DMS79 (cell line): Measurements from ENCODE around the gene VAV2.
"Not testable (repeated sequence)": the region's sequence is repeated elsewhere in the genome, so short reads cannot be mapped to it uniquely, and the experiment has no call there.

Source experiments
- DNase-seq: peaks from one replicate; lab custom pipeline; 2025; lab: John Stamatoyannopoulos, UW

VAV2 gene

DNA sequence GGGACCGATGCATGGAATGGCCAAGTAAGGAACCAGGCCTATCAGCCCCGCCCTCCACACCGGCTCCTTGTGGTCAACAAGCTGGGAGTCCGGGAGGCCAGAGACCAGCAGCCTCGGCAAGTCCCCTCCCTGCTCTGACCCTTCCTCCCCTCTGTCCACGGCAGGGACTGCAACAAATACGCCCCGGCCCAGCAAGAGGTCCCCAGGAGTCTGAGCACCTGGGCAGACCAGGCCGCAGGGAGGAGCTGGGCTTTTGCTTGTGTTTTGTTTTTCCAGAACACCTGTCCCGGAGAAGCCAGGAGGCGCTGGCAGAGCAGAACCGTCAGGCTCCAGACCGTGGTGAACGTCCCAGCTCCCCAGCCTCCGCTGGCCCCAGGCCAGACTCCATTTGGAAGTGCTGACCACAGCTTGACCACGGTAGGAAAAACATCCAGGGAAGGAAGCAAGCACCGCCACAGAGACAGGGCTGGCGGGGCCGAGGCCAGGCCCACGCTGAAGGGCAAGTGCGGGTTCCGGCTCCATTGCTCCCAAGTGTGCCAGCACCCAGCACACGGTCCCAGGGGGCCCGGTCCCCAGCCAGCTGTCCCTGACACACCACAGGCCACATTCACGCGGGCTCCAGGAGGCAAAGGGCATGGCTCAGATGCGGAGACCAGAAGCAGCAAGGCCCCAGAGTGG, 56.7 kb downstream of the VAV2 start:
- peak; percentile 20 for DNase-seq

DNA sequence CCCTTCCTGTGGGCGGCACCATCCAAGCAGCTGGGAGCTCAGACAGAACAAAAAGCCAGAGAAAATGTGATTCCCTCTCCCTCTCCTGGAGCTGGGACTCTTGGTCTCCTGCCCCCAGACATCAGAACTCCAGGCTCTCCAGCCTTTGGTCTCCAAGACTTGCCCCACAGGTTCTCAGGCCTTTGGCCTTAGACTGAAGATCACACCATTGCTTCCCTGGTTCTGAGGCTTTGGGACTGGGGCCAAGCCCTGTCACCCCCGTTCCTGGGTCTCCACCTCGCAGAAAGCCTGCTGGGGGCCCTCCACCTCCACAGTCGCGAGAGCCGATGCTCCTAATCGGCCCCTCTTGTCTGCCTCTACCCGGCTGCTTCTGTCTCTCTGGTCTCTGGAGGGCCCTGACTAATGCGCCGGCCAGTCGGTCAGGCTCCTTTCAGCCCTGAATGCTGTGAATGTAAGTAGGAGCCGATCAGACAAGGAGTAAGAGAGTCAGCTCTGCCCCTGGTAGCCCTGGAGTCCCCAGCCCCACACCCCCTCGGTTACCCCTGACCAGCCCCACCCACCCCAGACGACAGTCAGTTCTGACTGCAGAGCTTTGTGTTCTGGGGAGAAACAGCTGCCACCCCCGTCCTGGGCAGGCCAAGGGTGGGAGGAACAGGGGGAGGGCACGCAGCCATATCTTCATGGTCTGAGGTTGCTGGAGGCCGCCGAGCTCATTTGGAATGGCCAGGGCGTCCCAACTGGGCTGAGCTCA, 57.5 kb downstream of the VAV2 start:
- DNase-seq = no peak

DNA sequence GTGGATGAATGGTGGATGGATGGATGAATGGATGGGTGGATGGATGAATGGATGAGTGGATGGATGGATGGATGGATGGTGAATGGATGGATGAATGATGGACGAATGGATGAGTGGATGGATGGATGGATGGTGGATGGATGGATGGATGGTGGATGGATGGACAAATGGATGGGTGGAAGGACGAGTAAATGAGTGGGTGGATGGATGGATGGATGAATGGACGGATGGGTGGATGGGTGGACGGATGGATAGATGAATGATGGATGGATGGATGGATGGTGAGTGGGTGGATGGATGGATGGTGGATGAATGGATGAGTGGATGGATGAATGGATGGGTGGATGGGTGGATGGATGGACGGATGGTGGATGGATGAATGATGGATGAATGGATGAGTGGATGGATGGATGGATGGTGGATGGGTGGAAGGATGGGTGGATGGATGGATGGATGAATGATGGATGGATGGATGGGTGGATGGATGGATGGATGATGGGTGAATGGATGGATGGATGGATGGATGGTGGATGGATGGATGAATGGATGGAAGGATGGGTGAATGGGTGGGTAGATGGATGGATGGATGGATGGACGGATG, 58.6 kb downstream of the VAV2 start:
- no peak for DNase-seq

DNA sequence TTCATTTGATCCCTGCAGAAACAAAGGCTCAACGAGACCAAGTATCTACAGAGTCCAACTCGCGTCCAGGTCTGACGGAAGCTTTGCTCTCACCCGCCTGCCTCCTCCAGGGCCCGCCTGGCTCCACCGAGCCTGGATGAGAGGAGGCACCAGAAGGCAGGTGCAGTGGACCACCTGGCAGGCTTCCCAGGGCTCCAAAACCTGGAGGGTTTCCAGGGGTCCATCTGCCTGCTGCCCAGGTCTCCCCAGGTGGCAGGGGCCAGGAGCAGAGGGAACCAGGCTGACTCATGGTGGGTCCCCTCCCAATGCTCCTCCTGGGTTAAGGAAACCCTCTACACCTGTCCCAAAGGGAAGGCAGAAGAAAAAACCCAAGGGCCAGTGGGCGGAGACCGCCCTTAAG, 59.5 kb downstream of the VAV2 start:
- peak; percentile 61 for DNase-seq

- DNase-seq = no peak
These were observed 59.9 kb downstream of the VAV2 start for GRCh38 chr9:133932181-133932580.

DNA sequence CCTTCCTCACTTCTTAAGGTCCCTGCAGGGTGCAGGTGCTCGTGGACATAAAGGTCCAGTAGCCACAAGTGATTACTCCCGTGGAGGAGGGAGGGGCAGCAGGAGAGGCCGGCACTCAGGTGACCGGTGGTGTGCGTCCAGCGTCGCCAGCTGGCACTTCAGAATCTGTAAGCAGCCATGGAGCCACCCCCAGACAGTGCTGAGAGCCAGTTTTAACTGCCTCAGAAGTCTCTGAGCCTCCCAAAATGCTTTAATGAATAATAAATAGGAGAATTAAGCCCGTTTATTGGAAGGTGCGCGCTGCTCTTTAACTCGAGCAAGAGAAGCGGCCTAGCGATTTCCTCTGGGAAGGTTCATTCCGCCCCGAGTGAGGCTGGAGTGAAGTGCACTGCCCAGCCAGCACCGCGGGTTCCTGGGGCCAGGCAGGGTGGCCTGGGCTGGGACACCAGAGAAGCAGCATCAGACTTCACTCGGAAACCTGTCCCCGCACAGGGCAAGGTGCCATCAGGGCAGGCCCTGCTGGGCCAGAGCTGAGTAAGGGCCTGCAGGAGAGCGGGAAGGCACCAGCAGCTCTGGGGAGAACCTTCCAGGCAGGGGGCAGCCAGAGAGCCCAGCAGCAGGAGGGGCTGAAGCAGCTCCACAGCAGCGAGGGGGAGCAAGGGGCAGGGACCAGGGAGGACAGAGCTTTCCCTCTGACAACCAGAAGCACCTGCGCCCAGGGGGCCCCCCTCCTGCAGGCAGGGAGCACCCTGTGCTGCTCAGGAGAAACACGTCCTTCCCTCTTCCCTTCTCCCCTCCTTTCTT, 61.2 kb downstream of the VAV2 start:
- peak; percentile 71 for DNase-seq

- no peak for DNase-seq
These were observed 62.0 kb downstream of the VAV2 start for GRCh38 chr9:133930046-133930681.

GRCh38 chr9:133929599-133929998, 62.5 kb downstream of the VAV2 start:
- no peak for DNase-seq

DNA sequence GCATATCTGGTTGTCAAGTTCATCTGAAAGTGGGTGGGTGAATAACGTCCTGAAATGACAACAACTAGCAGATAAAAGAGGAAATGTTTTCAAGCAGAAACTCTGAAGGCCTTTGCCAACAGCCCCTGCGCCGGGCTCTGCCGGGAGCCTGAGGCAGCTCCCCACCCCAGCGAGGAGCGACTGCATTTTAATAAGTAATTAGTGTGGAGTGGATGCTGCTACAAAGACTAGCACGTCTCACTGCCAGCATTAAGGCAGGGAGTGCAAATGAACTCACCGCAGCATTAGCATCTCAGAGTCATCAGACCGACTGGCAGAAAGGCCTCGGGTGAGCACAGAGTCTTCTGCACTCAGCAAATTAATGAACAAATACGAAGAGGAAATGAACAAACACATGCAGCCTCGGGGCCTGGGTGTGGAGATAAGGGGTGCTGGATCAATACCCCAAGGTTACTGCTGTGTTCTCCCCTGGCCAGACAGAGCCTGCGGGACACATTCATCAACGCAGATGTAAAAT, 63.8 kb downstream of the VAV2 start:
- no peak for DNase-seq

DNA sequence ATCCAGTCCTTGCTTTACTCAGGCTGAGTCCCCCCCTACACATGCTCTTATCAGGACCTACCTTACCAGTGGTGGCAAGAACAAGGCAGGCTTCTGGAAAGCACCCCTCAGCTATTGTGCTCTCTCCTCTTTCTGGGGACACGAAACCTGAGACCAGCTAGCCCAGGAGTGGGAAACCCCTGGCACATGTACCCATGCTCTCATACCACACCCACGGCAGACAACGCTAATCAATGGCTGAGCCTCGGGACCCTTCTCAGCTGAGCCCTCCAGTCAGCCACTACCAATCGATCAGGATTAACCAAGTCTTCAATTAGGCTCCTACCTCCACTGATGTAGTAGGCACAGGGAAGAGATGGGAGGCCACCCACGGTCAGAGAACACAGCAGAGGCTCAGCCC, 65.1 kb downstream of the VAV2 start:
- DNase-seq = no peak

- no peak for DNase-seq
These were observed 65.8 kb downstream of the VAV2 start for GRCh38 chr9:133926165-133926856.

DNA sequence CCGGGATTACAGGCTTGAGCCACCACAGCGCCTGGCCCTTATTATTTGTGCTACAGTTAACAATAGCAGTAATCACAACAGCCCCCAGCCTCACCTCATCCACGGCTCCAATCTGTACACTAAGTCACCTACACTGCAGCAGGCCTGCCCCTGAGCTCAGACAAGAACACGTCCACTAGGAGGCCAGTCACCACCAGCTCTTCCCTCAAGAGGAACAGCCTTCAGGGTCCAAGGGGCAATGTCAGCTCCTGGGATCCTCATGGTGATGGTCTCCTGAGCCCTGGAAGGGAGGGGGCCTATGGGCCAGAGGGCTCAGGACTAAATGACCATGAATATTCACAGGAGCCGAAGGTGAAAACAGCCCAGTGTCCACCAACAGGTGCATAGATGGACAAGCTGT, 67.7 kb downstream of the VAV2 start:
- no peak for DNase-seq

DNA sequence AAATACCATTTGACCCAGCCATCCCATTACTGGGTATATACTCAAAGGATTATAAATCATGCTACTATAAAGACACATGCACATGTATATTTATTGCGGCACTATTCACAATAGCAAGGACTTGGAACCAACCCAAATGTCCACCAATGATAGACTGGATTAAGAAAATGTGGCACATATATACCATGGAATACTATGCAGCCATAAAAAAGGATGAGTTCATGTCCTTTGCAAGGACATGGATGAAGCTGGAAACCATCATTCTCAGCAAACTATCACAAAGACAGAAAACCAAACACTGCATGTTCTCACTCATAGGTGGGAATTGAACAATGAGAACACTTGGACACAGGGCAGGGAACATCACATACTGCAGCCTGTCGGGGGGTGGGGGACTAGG, 68.5 kb downstream of the VAV2 start:
- DNase-seq = not testable (repeated sequence)

DNA sequence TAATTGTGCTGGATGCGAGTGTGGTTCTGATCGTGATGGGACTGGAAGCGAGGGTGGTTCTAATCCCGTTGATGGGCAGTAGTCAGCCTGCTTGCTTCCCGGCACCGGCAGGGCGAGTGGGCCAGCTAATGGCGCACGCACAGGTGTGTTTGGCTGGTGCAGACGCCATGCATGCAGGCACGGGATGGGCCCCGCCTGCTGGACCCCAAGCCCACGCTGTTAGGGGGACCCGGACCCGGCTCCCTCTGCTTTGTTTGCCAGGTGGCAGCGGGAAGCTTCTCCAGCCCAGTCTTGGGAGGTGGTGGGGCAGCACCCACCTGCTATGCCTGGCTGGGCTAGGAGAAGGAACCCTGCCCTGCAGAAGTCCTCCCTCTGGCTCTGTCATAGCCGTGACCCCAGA, 70.3 kb downstream of the VAV2 start:
- DNase-seq = no peak

GRCh38 chr9:133920471-133920870, 71.7 kb downstream of the VAV2 start:
- DNase-seq = no peak

DNA sequence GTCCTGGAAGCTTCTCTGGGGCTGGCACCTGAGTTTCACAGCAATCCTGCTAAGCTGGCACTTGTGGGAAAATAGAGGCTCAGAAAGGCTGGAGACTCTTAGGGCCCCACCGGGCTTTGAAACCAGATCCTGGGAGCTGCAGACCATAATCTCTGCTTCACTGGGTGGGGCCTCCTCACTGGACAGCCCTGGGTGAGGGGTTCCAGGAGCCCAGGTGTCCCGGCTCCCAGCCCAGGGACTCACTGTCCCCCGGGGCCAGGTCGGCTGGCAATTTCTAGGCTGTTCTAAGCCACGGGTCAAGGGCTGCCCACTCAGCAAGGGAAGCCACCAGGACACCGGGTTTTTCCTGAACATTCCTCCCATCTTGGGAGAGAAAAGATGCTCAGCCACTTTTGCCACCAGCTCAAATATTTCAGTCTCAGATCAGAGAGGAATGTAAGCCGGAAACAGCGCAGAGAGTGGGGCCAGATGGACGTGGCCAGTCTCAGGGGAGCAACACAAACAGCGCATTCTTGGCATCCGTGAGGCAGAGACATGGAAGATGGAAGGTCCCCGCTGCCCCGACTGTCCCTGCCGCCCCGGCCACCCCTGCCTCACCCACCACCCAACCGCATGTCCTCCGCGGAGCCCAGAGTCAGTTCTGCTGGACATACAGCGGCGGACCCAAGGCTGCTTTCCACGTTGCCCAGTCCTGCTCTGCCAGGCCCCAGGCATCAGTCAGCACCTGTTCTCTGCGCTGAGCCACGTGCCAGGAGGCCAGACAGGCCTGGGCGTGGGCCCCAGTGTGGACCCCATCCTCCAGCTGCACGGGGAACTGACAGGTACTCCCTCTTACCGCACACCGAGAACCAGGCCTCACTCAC, 72.6 kb downstream of the VAV2 start:
- no peak for DNase-seq

- no peak for DNase-seq
These were observed 73.9 kb downstream of the VAV2 start for GRCh38 chr9:133918111-133918813.

DNA sequence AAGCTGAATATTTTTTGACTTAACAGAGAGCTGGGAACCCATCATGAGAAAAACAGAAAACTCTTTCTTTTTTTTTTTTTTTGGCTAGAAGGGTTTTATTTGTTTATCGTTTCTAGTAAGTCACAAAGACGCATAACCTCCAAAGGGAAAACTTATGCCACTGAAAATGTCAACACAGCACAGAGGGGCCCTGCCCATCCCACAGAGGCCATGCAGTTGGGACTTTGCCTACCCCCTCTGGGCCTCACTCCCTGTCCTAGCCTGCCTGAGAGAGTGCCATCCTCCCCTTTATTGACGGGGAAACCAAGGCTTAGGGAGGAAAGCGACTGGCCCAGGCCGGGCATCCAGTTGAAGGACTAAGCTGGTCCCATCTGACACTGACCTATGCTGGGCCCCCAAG, 74.7 kb downstream of the VAV2 start:
- no peak for DNase-seq

DNA sequence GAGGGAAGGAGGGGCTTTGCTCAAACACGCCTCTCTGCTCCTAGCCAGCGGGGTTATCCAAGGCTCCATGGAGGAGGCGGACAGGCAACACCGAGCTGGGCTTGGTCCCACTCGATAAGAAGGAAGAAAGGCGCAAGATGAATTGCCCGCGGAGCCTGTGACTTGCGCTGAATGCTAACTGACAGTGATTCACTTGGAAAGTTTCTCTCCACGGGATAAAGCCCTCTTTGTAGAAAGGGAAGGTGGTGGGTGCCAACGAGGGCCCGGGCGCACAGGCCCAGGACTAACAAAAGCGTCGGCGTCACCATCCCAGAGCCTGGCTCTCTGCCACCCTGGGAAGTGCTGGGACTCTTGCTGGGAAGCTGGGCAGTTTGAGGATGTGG, 76.0 kb downstream of the VAV2 start:
- no peak for DNase-seq
